Ascending aorta (tissue), 2 donors: ENCODE results near the gene SLC10A1. TPM values are rescaled to one million over a fixed set of nuclear protein-coding genes. Genes with fewer than 3 reads are reported as not detected.

Source experiments
- DNase-seq, 2 donors: peaks; one replicate each; pipeline ENCODE4 v3.0.0-alpha.2; 2019; ENCODE audit warnings: low spot score in 2 of 2
- H3K27ac ChIP-seq, 2 donors: fragments of 200-600 bp; sonication (generic); one replicate each; pipeline ENCODE4 v1.5.1; 2016 to 2017; ENCODE audit warnings: mild to moderate bottlenecking in 1 of 2
- H3K27me3 ChIP-seq: fragments of 200-600 bp; sonication (generic); one replicate; pipeline ENCODE4 v1.5.1; 2017
- H3K36me3 ChIP-seq, 2 donors: fragments of 200-600 bp; sonication (generic); one replicate each; pipeline ENCODE4 v1.5.1; 2016
- H3K4me1 ChIP-seq, 2 donors: fragments of 200-600 bp; sonication (generic); one replicate each; pipeline ENCODE4 v1.5.1; 2016 to 2017; ENCODE audit warnings: mild to moderate bottlenecking in 1 of 2
- H3K4me3 ChIP-seq, 2 donors: fragments of 200-600 bp; sonication (generic); one replicate each; pipeline ENCODE4 v1.5.1; 2016 to 2017; ENCODE audit warnings: mild to moderate bottlenecking in 1 of 2
- H3K9me3 ChIP-seq, 2 donors: fragments of 200-600 bp; sonication (generic); one replicate each; pipeline ENCODE4 v1.5.1; 2016
- intact Hi-C: fragments of 100-400 bp; cut with DNase I; formaldehyde crosslinking; loops from one replicate; pipeline ENCODE4 v1.15.1; 2023
- total RNA-seq: library from RNA; depleted of rRNA; stranded (reverse); fragments of >200 nt; gene quantifications from one replicate; pipeline ENCODE4 v1.1.0, GENCODE V29; 2016
- TF ChIP-seq, protein P1 (sequence below), 3 experiments: fragments of 200-600 bp in 2 of 3; fragments of 450-650 bp in 1 of 3; sonication (generic) in 2 of 3; IDR thresholded peaks; one replicate each; pipeline ENCODE4 v1.5.1; 2016 to 2019; ENCODE audit warnings: antibody characterized with exemption in 3 of 3, mild to moderate bottlenecking in 1 of 3, moderate library complexity in 1 of 3

SLC10A1 gene
- total RNA-seq, result not detected

DNA sequence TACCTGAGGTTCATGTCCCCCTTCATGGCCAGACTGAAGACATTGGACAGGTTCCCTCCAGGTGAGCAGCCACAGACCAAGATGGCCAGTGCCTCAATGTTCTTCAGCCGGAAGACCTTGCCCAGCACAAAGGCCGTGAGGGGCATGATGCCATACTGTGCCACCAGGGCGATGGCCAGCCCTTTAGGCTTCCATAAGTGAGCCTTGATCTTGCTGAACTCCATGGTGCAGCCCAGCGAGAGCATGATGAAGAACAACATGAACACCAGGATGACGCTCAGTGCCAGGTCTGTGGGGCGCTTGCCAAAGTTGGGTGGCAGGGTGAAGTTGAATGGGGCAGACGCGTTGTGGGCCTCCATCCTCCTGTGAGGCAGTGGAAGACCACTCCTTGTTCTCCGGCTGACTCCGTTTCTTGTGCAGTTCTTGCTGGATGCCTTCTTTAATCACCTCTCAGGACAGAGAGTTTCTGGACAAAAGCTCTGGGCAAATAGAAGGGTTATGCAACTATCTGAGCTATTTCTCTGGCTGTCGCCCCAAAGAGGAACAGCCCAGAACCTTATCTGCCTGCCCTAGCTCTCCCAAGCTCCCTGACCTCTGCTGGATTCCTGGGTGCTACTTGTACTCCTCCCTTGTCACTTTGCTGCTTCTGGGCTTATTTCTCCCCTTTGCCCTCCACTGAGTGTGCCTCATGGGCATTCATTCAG lies at the start of gene SLC10A1:
SLC10A1 (minus strand) TSS at position 445 of the 704 bp plus-strand sequence; CDS start at position 359, 86 bp downstream.
- no peaks in the 10 kb centered on the region for H3K4me1 ChIP-seq
- H3K27ac ChIP-seq, result no peak within 1 kb of the TSS
- H3K36me3 ChIP-seq, result no peaks in the 10 kb centered on the region
- no peak within 1 kb of the TSS for H3K4me3 ChIP-seq
- intact Hi-C loops, result no loop called here
- H3K27me3 ChIP-seq, result no peaks in the 10 kb centered on the region
- no peaks in the 10 kb centered on the region for H3K9me3 ChIP-seq
- no peak for DNase-seq
- TF ChIP-seq, protein P1, sequence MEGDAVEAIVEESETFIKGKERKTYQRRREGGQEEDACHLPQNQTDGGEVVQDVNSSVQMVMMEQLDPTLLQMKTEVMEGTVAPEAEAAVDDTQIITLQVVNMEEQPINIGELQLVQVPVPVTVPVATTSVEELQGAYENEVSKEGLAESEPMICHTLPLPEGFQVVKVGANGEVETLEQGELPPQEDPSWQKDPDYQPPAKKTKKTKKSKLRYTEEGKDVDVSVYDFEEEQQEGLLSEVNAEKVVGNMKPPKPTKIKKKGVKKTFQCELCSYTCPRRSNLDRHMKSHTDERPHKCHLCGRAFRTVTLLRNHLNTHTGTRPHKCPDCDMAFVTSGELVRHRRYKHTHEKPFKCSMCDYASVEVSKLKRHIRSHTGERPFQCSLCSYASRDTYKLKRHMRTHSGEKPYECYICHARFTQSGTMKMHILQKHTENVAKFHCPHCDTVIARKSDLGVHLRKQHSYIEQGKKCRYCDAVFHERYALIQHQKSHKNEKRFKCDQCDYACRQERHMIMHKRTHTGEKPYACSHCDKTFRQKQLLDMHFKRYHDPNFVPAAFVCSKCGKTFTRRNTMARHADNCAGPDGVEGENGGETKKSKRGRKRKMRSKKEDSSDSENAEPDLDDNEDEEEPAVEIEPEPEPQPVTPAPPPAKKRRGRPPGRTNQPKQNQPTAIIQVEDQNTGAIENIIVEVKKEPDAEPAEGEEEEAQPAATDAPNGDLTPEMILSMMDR (IDR thresholded peaks at IDR 0.05), result no peak

GRCh38 chr14:69845787-69846186 lies 48.7 kb upstream of the SLC10A1 start:
- intact Hi-C loops, result no loop called here
- H3K4me1 ChIP-seq, result no peaks in the 10 kb centered on the region
- TF ChIP-seq, protein P1 (IDR thresholded peaks at IDR 0.05), result no peak
- H3K27me3 ChIP-seq, result no peaks in the 10 kb centered on the region
- H3K27ac ChIP-seq, result no peak overlapping the region
- no peaks in the 10 kb centered on the region for H3K9me3 ChIP-seq
- no peak overlapping the region for H3K4me3 ChIP-seq
- no peak for DNase-seq
- no peaks in the 10 kb centered on the region for H3K36me3 ChIP-seq

DNA sequence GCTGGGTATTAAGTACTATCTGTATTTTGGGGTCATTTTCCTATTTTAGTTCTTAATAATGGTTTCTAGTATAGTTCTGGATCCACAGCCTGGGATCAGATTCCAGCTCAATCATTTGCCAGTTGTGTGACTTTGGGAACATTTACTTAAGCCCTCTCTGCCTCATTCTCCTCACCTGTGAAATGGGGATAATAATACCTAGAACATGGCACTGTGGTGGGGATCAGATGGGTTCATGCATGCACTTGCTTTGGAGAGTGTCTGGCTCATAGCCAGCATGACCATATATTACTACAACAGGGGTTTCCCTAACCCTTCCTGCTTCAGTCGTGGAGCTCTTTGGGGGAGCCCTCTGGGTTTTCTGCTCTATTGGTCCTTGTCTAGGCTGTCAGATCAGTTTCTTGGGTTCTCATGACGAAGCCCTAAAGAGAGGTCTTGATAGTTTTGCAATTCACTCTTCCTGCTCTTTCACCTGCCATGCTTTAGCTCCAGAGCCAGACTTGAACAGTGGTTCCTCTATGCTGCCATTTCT lies 48.1 kb upstream of the SLC10A1 start:
- TF ChIP-seq, protein P1 (IDR thresholded peaks at IDR 0.05), result no peak
- DNase-seq, result no peak
- intact Hi-C loops, result no loop called here
- Histone ChIP-seq H3K4me3 (no peak overlapping the region), H3K36me3 (no peaks in the 10 kb centered on the region), H3K4me1 (no peaks in the 10 kb centered on the region), H3K9me3 (no peaks in the 10 kb centered on the region), H3K27ac (no peak overlapping the region), H3K27me3 (no peaks in the 10 kb centered on the region)

- no peaks in the 10 kb centered on the region for H3K27me3 ChIP-seq
- H3K36me3 ChIP-seq, result no peaks in the 10 kb centered on the region
- no peaks in the 10 kb centered on the region for H3K9me3 ChIP-seq
- no peak for DNase-seq
- TF ChIP-seq, protein P1 (IDR thresholded peaks at IDR 0.05), result no peak
- no peaks in the 10 kb centered on the region for H3K4me1 ChIP-seq
- H3K27ac ChIP-seq, result no peak overlapping the region
- no peak overlapping the region for H3K4me3 ChIP-seq
- intact Hi-C loops, result no loop called here
These were observed 47.1 kb upstream of the SLC10A1 start for GRCh38 chr14:69844171-69844570.

- Histone ChIP-seq H3K4me3 (no peak overlapping the region), H3K36me3 (no peaks in the 10 kb centered on the region), H3K9me3 (no peaks in the 10 kb centered on the region), H3K27me3 (no peaks in the 10 kb centered on the region), H3K27ac (no peak overlapping the region), H3K4me1 (no peaks in the 10 kb centered on the region)
- no peak for DNase-seq
- TF ChIP-seq, protein P1 (IDR thresholded peaks at IDR 0.05), result no peak
- intact Hi-C loops, result no loop called here
These were observed 45.8 kb upstream of the SLC10A1 start for GRCh38 chr14:69842686-69843420.
